Measurements from ENCODE around the gene MED12L. TPM values are rescaled to one million over a fixed set of nuclear protein-coding genes. Genes with fewer than 3 reads are reported as not detected.

MED12L gene
- total RNA-seq, 6 donors from 2014 or later, result 0.27 to 1.5 (median 0.31) TPM; not detected in 2

GRCh38 chr3:151144760-151145159 is 59.3 kb downstream of the MED12L start:
- Histone ChIP-seq H3K27ac (no peak overlapping the region), H3K4me1 (peaks cover 7 to 13% (median 9%) of the 10 kb centered on the region in 4 donors), H3K9me3 (no peaks in the 10 kb centered on the region), H3K36me3 (no peaks in the 10 kb centered on the region), H3K4me3 (no peak overlapping the region), H3K27me3 (no peaks in the 10 kb centered on the region)
- ATAC-seq (ENCODE audit: low FRiP score in 2 of 2), result no peak
- WGBS, 2 donors, result 86 to 95% methylated on average over 5 of the region's 5 CpGs
- DNase-seq, result no peak
- TF ChIP-seq CTCF (IDR thresholded peaks at IDR 0.05) (no peak), EP300 (IDR thresholded peaks at IDR 0.05) (no peak), POLR2A (IDR thresholded peaks at IDR 0.05) (no peak), POLR2AphosphoS5 (IDR thresholded peaks at IDR 0.05) (no peak)

- H3K4me1 ChIP-seq, result peaks cover 7 to 13% (median 9%) of the 10 kb centered on the region in 4 donors
- H3K36me3 ChIP-seq, result no peaks in the 10 kb centered on the region
- H3K9me3 ChIP-seq, result no peaks in the 10 kb centered on the region
- WGBS, 2 donors, result 42 to 46% methylated on average over 6 of the region's 6 CpGs
- H3K4me3 ChIP-seq, result no peak overlapping the region
- TF ChIP-seq CTCF (IDR thresholded peaks at IDR 0.05) (no peak), POLR2AphosphoS5 (IDR thresholded peaks at IDR 0.05) (no peak), POLR2A (IDR thresholded peaks at IDR 0.05) (no peak), EP300 (IDR thresholded peaks at IDR 0.05) (no peak)
- H3K27ac ChIP-seq, result no peak overlapping the region
- ATAC-seq (ENCODE audit: low FRiP score in 2 of 2) (no peak), DNase-seq (no peak)
- no peaks in the 10 kb centered on the region for H3K27me3 ChIP-seq
Measured at GRCh38 chr3:151145713-151146070, 60.2 kb downstream of the MED12L start.

- peak; percentile 67 to 81 (median 78) for TF ChIP-seq CTCF (IDR thresholded peaks at IDR 0.05)
- no peak for TF ChIP-seq EP300 (IDR thresholded peaks at IDR 0.05)
- DNase-seq (peak in 1 of 2 donors; percentile 73), ATAC-seq (ENCODE audit: low FRiP score in 2 of 2) (peak; percentile 93 to 94)
- Histone ChIP-seq H3K4me3 (no peak overlapping the region), H3K4me1 (peaks cover 7 to 13% (median 9%) of the 10 kb centered on the region in 4 donors), H3K36me3 (no peaks in the 10 kb centered on the region), H3K27me3 (no peaks in the 10 kb centered on the region), H3K27ac (no peak overlapping the region), H3K9me3 (no peaks in the 10 kb centered on the region)
- 9 to 12% methylated on average over 9 of the region's 9 CpGs for WGBS, 2 donors
Measured at GRCh38 chr3:151146071-151146730, 60.7 kb downstream of the MED12L start.

DNA sequence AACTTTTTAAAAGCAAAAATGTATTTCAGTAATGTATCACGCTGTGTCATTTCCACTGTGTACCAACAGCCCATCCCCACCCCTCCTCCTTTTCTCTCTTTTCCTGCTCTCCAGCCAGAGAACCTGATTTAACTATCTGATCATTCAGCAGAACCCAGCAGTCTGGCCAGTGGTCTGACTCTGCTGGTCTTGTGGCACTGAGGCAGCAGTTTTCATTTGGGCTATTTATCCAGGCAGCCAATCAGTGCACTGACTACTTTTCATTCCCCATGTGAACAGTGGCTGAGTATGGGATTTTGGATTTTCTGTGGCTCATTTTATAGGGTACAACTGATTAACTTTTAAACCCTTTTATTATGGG is 61.2 kb downstream of the MED12L start:
- no peak for ATAC-seq (ENCODE audit: low FRiP score in 2 of 2)
- no peak for TF ChIP-seq EP300 (IDR thresholded peaks at IDR 0.05)
- TF ChIP-seq POLR2A (IDR thresholded peaks at IDR 0.05), result no peak
- no peak for TF ChIP-seq POLR2AphosphoS5 (IDR thresholded peaks at IDR 0.05)
- no peak for TF ChIP-seq CTCF (IDR thresholded peaks at IDR 0.05)
- WGBS, 2 donors, result 39 to 66% methylated on average over 1 of the region's 1 CpG
- Histone ChIP-seq H3K9me3 (no peaks in the 10 kb centered on the region), H3K4me3 (no peak overlapping the region), H3K4me1 (peaks cover 7 to 13% (median 9%) of the 10 kb centered on the region in 4 donors), H3K27ac (no peak overlapping the region), H3K27me3 (no peaks in the 10 kb centered on the region), H3K36me3 (no peaks in the 10 kb centered on the region)
- no peak for DNase-seq

DNA sequence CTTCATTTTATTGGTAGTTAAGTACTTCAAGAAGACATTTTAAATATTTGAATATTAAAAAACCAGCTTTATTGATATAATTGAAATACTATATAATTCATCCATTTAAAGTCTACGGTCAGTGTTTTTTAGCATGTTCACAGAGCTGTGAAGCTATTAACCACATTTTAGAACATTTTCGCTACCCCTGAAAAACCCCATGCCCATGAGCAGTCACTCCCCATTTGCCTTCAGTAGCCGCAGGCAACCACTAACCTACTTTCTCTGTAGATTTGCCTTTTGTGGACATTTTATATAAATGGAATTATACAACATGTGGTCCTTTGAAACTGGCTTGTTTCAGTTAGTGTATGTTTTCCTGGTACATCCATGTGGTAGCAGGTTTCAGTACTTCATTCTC is 61.8 kb downstream of the MED12L start:
- Histone ChIP-seq H3K27ac (no peak overlapping the region), H3K27me3 (no peaks in the 10 kb centered on the region), H3K36me3 (no peaks in the 10 kb centered on the region), H3K4me1 (peaks cover 7 to 13% (median 9%) of the 10 kb centered on the region in 4 donors), H3K9me3 (no peaks in the 10 kb centered on the region), H3K4me3 (no peak overlapping the region)
- WGBS, 2 donors, result 87 to 93% methylated on average over 3 of the region's 3 CpGs
- TF ChIP-seq EP300 (IDR thresholded peaks at IDR 0.05), result no peak
- DNase-seq (no peak), ATAC-seq (ENCODE audit: low FRiP score in 2 of 2) (no peak)

All from upper lobe of left lung (tissue), 6 donors.